Loucy (cell line): Measurements from ENCODE around the gene NAT14.
"Not testable (repeated sequence)": the region's sequence is repeated elsewhere in the genome, so short reads cannot be mapped to it uniquely, and the experiment has no call there.

Experiments used
- H2AFZ ChIP-seq: fragments of 200-600 bp; sonication (generic); 2 replicates; pipeline ENCODE4 v1.6.0; 2016; ENCODE audit warnings: antibody characterized with exemption, mild to moderate bottlenecking, low read length, moderate library complexity
- H3F3A ChIP-seq: fragments of 200-600 bp; 2 replicates; pipeline ENCODE4 v1.6.0; 2016; ENCODE audit warnings: antibody characterized with exemption, low read depth, mild to moderate bottlenecking
- H3K27me3 ChIP-seq: fragments of 200-600 bp; sonication (generic); 2 replicates; pipeline ENCODE4 v1.6.1; 2014; ENCODE audit warnings: low read length, mild to moderate bottlenecking; ENCODE audit not compliant: insufficient read depth, poor library complexity, severe bottlenecking
- H3K36me3 ChIP-seq: fragments of 200-600 bp; sonication (generic); 2 replicates; pipeline ENCODE4 v1.6.1; 2016; ENCODE audit warnings: low read length; ENCODE audit not compliant: insufficient read depth
- H3K4me1 ChIP-seq: fragments of 200-600 bp; sonication (generic); 2 replicates; pipeline ENCODE4 v1.5.1; 2014; ENCODE audit warnings: low read length, mild to moderate bottlenecking; ENCODE audit not compliant: insufficient read depth, poor library complexity, severe bottlenecking
- H3K4me2 ChIP-seq: fragments of 200-600 bp; sonication (generic); 2 replicates; pipeline ENCODE4 v1.6.0; 2014; ENCODE audit warnings: antibody characterized with exemption, low read length, low read depth, mild to moderate bottlenecking; ENCODE audit not compliant: poor library complexity, severe bottlenecking
- H3K4me3 ChIP-seq: fragments of 200-600 bp; sonication (generic); 2 replicates; pipeline ENCODE4 v1.5.1; 2014; ENCODE audit warnings: low read length, mild to moderate bottlenecking, mixed read lengths; ENCODE audit not compliant: poor library complexity, severe bottlenecking
- H3K79me2 ChIP-seq: fragments of 200-600 bp; sonication (generic); 2 replicates; pipeline ENCODE4 v1.6.1; 2014; ENCODE audit warnings: low read length; ENCODE audit not compliant: insufficient read depth
- H3K9ac ChIP-seq: fragments of 200-600 bp; sonication (generic); 2 replicates; pipeline ENCODE4 v1.6.0; 2014; ENCODE audit warnings: mild to moderate bottlenecking, low read depth, low read length, moderate library complexity; ENCODE audit not compliant: poor library complexity, severe bottlenecking
- H3K9me2 ChIP-seq: fragments of 200-600 bp; sonication (generic); replicated peaks from 2 replicates; pipeline ENCODE4 v1.6.1; 2016; ENCODE audit warnings: low read depth, low read length, mixed read lengths
- H3K9me3 ChIP-seq: fragments of 200-600 bp; sonication (generic); 2 replicates; pipeline ENCODE4 v1.6.1; 2014; ENCODE audit warnings: mild to moderate bottlenecking, antibody characterized with exemption, low read length, low read depth; ENCODE audit not compliant: insufficient read depth
- H4K20me1 ChIP-seq: fragments of 200-600 bp; sonication (generic); 2 replicates; pipeline ENCODE4 v1.6.0; 2014; ENCODE audit warnings: antibody characterized with exemption, low read length, mild to moderate bottlenecking; ENCODE audit not compliant: insufficient read depth, poor library complexity, severe bottlenecking
- EZH2phosphoT487 ChIP-seq: fragments of 200-600 bp; IDR thresholded peaks from 2 replicates; pipeline ENCODE4 v1.6.1; 2018; ENCODE audit warnings: antibody characterized with exemption, mild to moderate bottlenecking, moderate library complexity, borderline replicate concordance
- TF ChIP-seq, protein P1 (sequence below): fragments of 200-600 bp; sonication (generic); conservative IDR thresholded peaks from 2 replicates; pipeline ENCODE4 v1.5.1; 2014; ENCODE audit warnings: mild to moderate bottlenecking, antibody characterized with exemption, low read length

Gene NAT14

DNA sequence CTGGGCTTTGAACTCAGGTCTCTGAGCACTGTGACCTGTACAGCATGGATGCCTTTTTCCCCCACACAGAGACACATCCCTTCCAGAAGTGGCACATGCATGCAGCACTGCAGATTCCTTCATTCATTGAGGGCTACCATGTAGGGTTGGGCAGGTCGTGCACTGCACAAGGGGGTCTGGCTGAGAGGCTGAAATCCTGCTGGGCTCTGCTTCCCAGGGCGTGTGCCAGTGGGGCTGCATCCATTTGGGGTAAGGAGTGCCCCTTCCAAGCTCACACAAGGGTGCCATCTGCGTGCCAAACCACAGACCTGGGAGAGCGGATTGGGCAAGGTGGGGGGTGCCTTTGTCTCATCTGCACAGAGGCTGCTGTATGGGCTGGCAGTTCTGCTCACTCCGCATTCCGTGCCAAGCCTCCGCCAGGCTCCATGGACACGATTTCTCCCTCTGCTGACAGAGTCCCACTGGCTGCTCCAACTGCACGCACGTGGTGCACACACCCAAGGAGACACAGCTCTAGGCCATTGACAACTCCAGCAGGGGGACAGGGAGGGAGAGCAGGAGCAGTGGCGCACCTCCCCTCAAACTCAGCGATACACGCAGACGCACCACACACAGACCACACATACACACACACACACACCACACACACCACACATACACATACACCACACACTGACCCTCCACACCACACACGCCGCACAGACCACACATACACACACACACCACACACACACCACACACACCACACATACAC is 37.4 kb upstream of the NAT14 start:
- H3K27me3 ChIP-seq: no peaks in the 10 kb centered on the region
- no peaks in the 10 kb centered on the region for H3K79me2 ChIP-seq
- no peaks in the 10 kb centered on the region for H3K9me2 ChIP-seq
- no peaks in the 10 kb centered on the region for H3K4me1 ChIP-seq
- no peaks in the 10 kb centered on the region for H3K9me3 ChIP-seq
- H4K20me1 ChIP-seq: no peaks in the 10 kb centered on the region
- no peak overlapping the region for H3K4me2 ChIP-seq
- H3K4me3 ChIP-seq: no peak overlapping the region
- H3K36me3 ChIP-seq: no peaks in the 10 kb centered on the region
- no peaks in the 10 kb centered on the region for H3F3A ChIP-seq
- TF ChIP-seq, protein P1, sequence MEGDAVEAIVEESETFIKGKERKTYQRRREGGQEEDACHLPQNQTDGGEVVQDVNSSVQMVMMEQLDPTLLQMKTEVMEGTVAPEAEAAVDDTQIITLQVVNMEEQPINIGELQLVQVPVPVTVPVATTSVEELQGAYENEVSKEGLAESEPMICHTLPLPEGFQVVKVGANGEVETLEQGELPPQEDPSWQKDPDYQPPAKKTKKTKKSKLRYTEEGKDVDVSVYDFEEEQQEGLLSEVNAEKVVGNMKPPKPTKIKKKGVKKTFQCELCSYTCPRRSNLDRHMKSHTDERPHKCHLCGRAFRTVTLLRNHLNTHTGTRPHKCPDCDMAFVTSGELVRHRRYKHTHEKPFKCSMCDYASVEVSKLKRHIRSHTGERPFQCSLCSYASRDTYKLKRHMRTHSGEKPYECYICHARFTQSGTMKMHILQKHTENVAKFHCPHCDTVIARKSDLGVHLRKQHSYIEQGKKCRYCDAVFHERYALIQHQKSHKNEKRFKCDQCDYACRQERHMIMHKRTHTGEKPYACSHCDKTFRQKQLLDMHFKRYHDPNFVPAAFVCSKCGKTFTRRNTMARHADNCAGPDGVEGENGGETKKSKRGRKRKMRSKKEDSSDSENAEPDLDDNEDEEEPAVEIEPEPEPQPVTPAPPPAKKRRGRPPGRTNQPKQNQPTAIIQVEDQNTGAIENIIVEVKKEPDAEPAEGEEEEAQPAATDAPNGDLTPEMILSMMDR: no peak
- no peak for TF ChIP-seq EZH2phosphoT487
- no peak overlapping the region for H2AFZ ChIP-seq
- H3K9ac ChIP-seq: no peak overlapping the region

DNA sequence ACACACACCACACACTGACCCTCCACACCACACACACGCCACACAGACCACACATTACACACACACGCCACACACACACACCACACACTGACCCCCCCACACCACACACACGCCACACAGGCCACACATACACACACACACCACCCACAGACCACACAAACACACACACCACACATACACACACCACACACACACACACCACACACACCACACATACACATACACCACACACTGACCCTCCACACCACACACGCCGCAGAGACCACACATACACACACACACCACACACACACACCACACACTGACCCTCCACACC is 36.9 kb upstream of the NAT14 start:
- H3K4me3 ChIP-seq, H3F3A ChIP-seq, H2AFZ ChIP-seq, H3K9me2 ChIP-seq, H3K36me3 ChIP-seq, H3K9me3 ChIP-seq, H3K79me2 ChIP-seq, H3K27me3 ChIP-seq, H3K4me1 ChIP-seq, H3K4me2 ChIP-seq, H3K9ac ChIP-seq, H4K20me1 ChIP-seq: not testable (repeated sequence)

DNA sequence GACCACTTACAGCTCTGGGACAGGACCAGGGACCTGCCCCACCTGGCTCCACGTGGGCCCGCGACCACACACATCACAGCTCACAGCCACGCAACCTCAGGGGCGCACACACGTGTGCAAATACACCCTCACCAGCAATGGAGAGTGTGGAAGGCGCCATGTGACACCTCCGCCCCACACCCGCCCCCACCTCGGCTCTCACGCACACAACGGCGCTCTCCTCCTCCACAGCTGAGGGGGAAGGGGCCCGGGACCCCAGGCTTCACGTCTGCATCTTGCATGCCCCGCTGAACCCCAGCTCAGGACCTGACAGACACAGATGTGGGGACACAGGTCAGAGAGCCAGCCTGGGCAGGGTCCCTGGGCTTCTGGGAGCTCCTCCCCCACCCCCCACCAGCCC is 35.5 kb upstream of the NAT14 start:
- Histone ChIP-seq H3K9ac (no peak overlapping the region), H3K79me2 (no peaks in the 10 kb centered on the region), H3K4me2 (no peak overlapping the region), H3K4me3 (no peak overlapping the region), H3F3A (no peaks in the 10 kb centered on the region), H3K9me3 (no peaks in the 10 kb centered on the region), H4K20me1 (no peaks in the 10 kb centered on the region), H3K9me2 (no peaks in the 10 kb centered on the region), H3K36me3 (no peaks in the 10 kb centered on the region), H3K27me3 (no peaks in the 10 kb centered on the region), H3K4me1 (no peaks in the 10 kb centered on the region), H2AFZ (no peak overlapping the region)
- TF ChIP-seq, protein P1: no peak
- no peak for TF ChIP-seq EZH2phosphoT487
